Left lung (tissue), 10 donors: ENCODE measurements around the gene ZBTB11. TPM values are rescaled to one million over a fixed set of nuclear protein-coding genes. Genes with fewer than 3 reads are reported as not detected.
"Not testable (repeated sequence)": the region's sequence is repeated elsewhere in the genome, so short reads cannot be mapped to it uniquely, and the experiment has no call there.

ENCODE experiments used
- ATAC-seq: fragments of 200-7000 bp; cut with Tn5 transposase; one replicate; pipeline ENCODE4 v1.9.1; 2020; ENCODE audit warnings: moderate library complexity
- DNase-seq, 4 donors: peaks; one replicate each; pipeline ENCODE4 v3.0.0-alpha.2; 2013 to 2020
- H3K27ac ChIP-seq, 2 donors: fragments of 200-600 bp; sonication (generic) in 1 of 2; one replicate each; pipeline versions ENCODE4 v1.5.0 to v1.8.0; 2020 to 2021
- H3K27me3 ChIP-seq, 2 donors: fragments of 200-600 bp; sonication (generic) in 1 of 2; one replicate each; pipeline versions ENCODE4 v1.5.0 to v1.8.0; 2020 to 2021
- H3K36me3 ChIP-seq, 2 donors: fragments of 200-600 bp; sonication (generic) in 1 of 2; one replicate each; pipeline versions ENCODE4 v1.5.0 to v1.8.0; 2020 to 2021
- H3K4me1 ChIP-seq, 2 donors: fragments of 200-600 bp; one replicate each; pipeline ENCODE4 v1.8.0; 2021
- H3K4me3 ChIP-seq, 2 donors: fragments of 200-600 bp; sonication (generic) in 1 of 2; one replicate each; pipeline versions ENCODE4 v1.5.0 to v1.8.0; 2020 to 2021; ENCODE audit warnings: mild to moderate bottlenecking in 1 of 2
- H3K9me3 ChIP-seq, 2 donors: fragments of 200-600 bp; sonication (generic) in 1 of 2; one replicate each; pipeline versions ENCODE4 v1.5.0 to v1.8.0; 2020 to 2021
- intact Hi-C, 2 donors: fragments of 100-400 bp; cut with DNase I; formaldehyde crosslinking; loops; one replicate each; pipeline versions ENCODE4 v1.11.2 to v1.14.2; 2022
- polyA plus RNA-seq, 6 donors: library from polyadenylated mRNA; unstranded; fragments of 120-200 nt; gene quantifications; one replicate each; pipeline ENCODE4 v1.2.1, GENCODE V29; 2013; ENCODE audit not compliant: insufficient read length in 6 of 6
- total RNA-seq, 2 donors: library from RNA; stranded (reverse); fragmentation: NEBNext Ultra II Directional; extraction: Animal tissue kit (Norgen Biotek cat#: 25700); gene quantifications; one replicate each; pipeline ENCODE4 v1.2.1, GENCODE V29; 2021
- TF ChIP-seq, protein P1 (sequence below), 2 donors: fragments of 200-600 bp; sonication (generic) in 1 of 2; IDR thresholded peaks; one replicate each; pipeline versions ENCODE4 v1.5.0 to v1.8.0; 2021; ENCODE audit warnings: antibody characterized with exemption in 2 of 2
- donor health status: DM: no; HTN: yes; CAD: no.
- donor health status: DM: no; HTN: no; CAD: no.

The ZBTB11 gene
- total and polyA plus RNA-seq, 8 donors = 16.6 to 27.7 (median 25.7) TPM

GRCh38 chr3:101634591-101635196, 42.2 kb downstream of the ZBTB11 start:
- Histone ChIP-seq H3K27me3 (no peaks in the 10 kb centered on the region), H3K9me3 (no peaks in the 10 kb centered on the region), H3K27ac (no peak overlapping the region), H3K36me3 (no peaks in the 10 kb centered on the region), H3K4me3 (no peak overlapping the region), H3K4me1 (no peaks in the 10 kb centered on the region)
- DNase-seq = no peak
- ATAC-seq = no peak
- TF ChIP-seq, protein P1, sequence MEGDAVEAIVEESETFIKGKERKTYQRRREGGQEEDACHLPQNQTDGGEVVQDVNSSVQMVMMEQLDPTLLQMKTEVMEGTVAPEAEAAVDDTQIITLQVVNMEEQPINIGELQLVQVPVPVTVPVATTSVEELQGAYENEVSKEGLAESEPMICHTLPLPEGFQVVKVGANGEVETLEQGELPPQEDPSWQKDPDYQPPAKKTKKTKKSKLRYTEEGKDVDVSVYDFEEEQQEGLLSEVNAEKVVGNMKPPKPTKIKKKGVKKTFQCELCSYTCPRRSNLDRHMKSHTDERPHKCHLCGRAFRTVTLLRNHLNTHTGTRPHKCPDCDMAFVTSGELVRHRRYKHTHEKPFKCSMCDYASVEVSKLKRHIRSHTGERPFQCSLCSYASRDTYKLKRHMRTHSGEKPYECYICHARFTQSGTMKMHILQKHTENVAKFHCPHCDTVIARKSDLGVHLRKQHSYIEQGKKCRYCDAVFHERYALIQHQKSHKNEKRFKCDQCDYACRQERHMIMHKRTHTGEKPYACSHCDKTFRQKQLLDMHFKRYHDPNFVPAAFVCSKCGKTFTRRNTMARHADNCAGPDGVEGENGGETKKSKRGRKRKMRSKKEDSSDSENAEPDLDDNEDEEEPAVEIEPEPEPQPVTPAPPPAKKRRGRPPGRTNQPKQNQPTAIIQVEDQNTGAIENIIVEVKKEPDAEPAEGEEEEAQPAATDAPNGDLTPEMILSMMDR (IDR thresholded peaks at IDR 0.05) = no peak
- intact Hi-C loops = no loop called here

- H3K9me3 ChIP-seq = no peaks in the 10 kb centered on the region
- intact Hi-C loops = no loop called here
- TF ChIP-seq, protein P1 (IDR thresholded peaks at IDR 0.05) = no peak
- H3K27ac ChIP-seq = no peak overlapping the region
- ATAC-seq = no peak
- H3K4me3 ChIP-seq = no peak overlapping the region
- no peaks in the 10 kb centered on the region for H3K36me3 ChIP-seq
- DNase-seq = peak in 1 of 4 donors; percentile 33
- no peaks in the 10 kb centered on the region for H3K27me3 ChIP-seq
- H3K4me1 ChIP-seq = no peaks in the 10 kb centered on the region
Observed at GRCh38 chr3:101633186-101633585, 43.7 kb downstream of the ZBTB11 start.

DNA sequence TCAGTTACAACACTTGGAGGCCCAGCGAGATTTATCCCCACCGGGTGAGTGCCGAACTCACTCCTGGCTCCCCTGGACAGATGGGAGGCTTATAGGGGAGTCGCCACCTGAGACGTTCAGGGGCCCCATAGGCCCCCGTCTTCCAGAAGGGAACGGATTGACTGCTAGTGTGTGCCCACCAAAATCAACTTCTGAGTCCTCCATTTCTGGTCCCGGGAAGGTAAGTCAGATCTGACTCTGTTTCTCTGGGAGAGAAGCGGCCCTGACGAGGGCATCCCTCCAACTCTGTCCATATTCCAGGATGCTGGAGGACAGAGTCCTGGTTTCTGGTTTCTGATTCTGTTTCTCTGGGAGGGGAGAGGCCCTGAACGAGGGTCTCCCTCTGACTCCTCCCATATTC, 44.3 kb downstream of the ZBTB11 start:
- no peak for ATAC-seq

GRCh38 chr3:101631959-101632358, 45.0 kb downstream of the ZBTB11 start:
- intact Hi-C loops = not testable (repeated sequence)

More for the DNA sequence above, 44.3 kb downstream of the ZBTB11 start:
- Histone ChIP-seq H3K27ac (no peak overlapping the region), H3K27me3 (no peaks in the 10 kb centered on the region), H3K9me3 (no peaks in the 10 kb centered on the region), H3K4me1 (no peaks in the 10 kb centered on the region), H3K36me3 (no peaks in the 10 kb centered on the region), H3K4me3 (no peak overlapping the region)
- intact Hi-C loops = no loop called here
- TF ChIP-seq, protein P1 (IDR thresholded peaks at IDR 0.05) = no peak
- no peak for DNase-seq

GRCh38 chr3:101631098-101631796, 45.7 kb downstream of the ZBTB11 start:
- Histone ChIP-seq H3K4me3 (no peak overlapping the region), H3K27me3 (no peaks in the 10 kb centered on the region), H3K9me3 (no peaks in the 10 kb centered on the region), H3K4me1 (no peaks in the 10 kb centered on the region), H3K36me3 (no peaks in the 10 kb centered on the region), H3K27ac (no peak overlapping the region)
- TF ChIP-seq, protein P1 (IDR thresholded peaks at IDR 0.05) = no peak
- intact Hi-C loops = no loop called here
- DNase-seq = no peak
- no peak for ATAC-seq

More at GRCh38 chr3:101631959-101632358, 45.0 kb downstream of the ZBTB11 start:
- H3K4me3 ChIP-seq, H3K27me3 ChIP-seq, H3K36me3 ChIP-seq, H3K4me1 ChIP-seq, H3K27ac ChIP-seq, DNase-seq, H3K9me3 ChIP-seq, ATAC-seq: not testable (repeated sequence)
